PC-9 (cell line): ENCODE results near the gene DIAPH2. TPM values are rescaled to one million over a fixed set of nuclear protein-coding genes. Genes with fewer than 3 reads are reported as not detected.

ENCODE experiments used
- BruUV-seq: library from RNA; stranded (reverse); fragments of 400-500 nt; replicated peaks from 2 replicates; lab custom pipeline; 2021; lab: Mats Ljungman, UMichigan
- CTCF ChIA-PET: fragments of 300-600 bp; sonication (Branson Sonifier 250); formaldehyde crosslinking; loops from one replicate; lab custom pipeline; 2022; ENCODE audit warnings: antibody characterized with exemption; lab: Charles Lee
- POLR2A ChIA-PET: fragments of 300-600 bp; sonication (Branson Sonifier 250); formaldehyde crosslinking; loops from one replicate; lab custom pipeline; 2022; ENCODE audit warnings: antibody characterized with exemption; ENCODE audit not compliant: unreplicated experiment; lab: Charles Lee
- DNase-seq, 2 experiments: peaks; one replicate each; pipeline versions ENCODE4 v3.0.0 to v3.0.0-alpha.2; 2015 to 2022; ENCODE audit warnings: mixed read lengths in 1 of 2
- H2AFZ ChIP-seq: fragments of 200-600 bp; sonication (generic); 2 replicates; pipeline ENCODE4 v1.8.1; 2017; ENCODE audit warnings: antibody characterized with exemption
- H3F3A ChIP-seq: fragments of 200-600 bp; sonication (generic); 2 replicates; pipeline ENCODE4 v1.8.1; 2017; ENCODE audit warnings: antibody characterized with exemption, mild to moderate bottlenecking, low read depth; ENCODE audit not compliant: insufficient read depth
- H3K27ac ChIP-seq: fragments of 200-600 bp; sonication (generic); 2 replicates; pipeline ENCODE4 v1.6.1; 2016; ENCODE audit warnings: mixed run types
- H3K27me3 ChIP-seq: fragments of 200-600 bp; sonication (generic); 2 replicates; pipeline ENCODE4 v1.6.1; 2016; ENCODE audit warnings: low read depth, mixed run types; ENCODE audit not compliant: insufficient read depth
- H3K36me3 ChIP-seq: fragments of 200-600 bp; sonication (generic); 2 replicates; pipeline ENCODE4 v1.6.1; 2016; ENCODE audit warnings: low read depth, mixed run types
- H3K4me1 ChIP-seq: fragments of 200-600 bp; sonication (generic); replicated peaks from 2 replicates; pipeline ENCODE4 v1.6.1; 2016; ENCODE audit warnings: mixed run types; ENCODE audit not compliant: insufficient read depth
- H3K4me2 ChIP-seq: fragments of 200-600 bp; sonication (generic); 2 replicates; pipeline ENCODE4 v1.6.1; 2017; ENCODE audit warnings: mixed run types
- H3K4me3 ChIP-seq: fragments of 200-600 bp; sonication (generic); 2 replicates; pipeline ENCODE4 v1.6.1; 2016; ENCODE audit warnings: mixed run types
- H3K79me2 ChIP-seq: fragments of 200-600 bp; sonication (generic); 2 replicates; pipeline ENCODE4 v1.6.1; 2017; ENCODE audit warnings: low read depth, mixed run types
- H3K9me2 ChIP-seq: fragments of 200-600 bp; sonication (generic); 2 replicates; pipeline ENCODE4 v1.8.1; 2017; ENCODE audit warnings: mild to moderate bottlenecking; ENCODE audit not compliant: insufficient read depth
- H3K9me3 ChIP-seq: fragments of 200-600 bp; sonication (generic); 2 replicates; pipeline ENCODE4 v1.8.1; 2016; ENCODE audit warnings: low read depth; ENCODE audit not compliant: insufficient read depth
- H4K20me1 ChIP-seq: fragments of 200-600 bp; sonication (generic); 2 replicates; pipeline ENCODE4 v1.8.1; 2017; ENCODE audit not compliant: insufficient read depth
- EZH2 ChIP-seq: fragments of 200-600 bp; sonication (generic); IDR thresholded peaks from 2 replicates; pipeline ENCODE4 v1.8.0; 2017; ENCODE audit warnings: antibody characterized with exemption, low read depth
- intact Hi-C: fragments of 100-400 bp; cut with micrococcal nuclease; formaldehyde crosslinking; loops from one replicate; pipeline ENCODE4 v1.10.0; 2022; ENCODE audit not compliant: unreplicated experiment
- total RNA-seq: library from RNA; stranded (reverse); gene quantifications from 2 replicates; pipeline ENCODE4 v1.2.3, GENCODE V29; 2021
- TF ChIP-seq, protein P1 (sequence below): fragments of 200-600 bp; sonication (generic); conservative IDR thresholded peaks from 2 replicates; pipeline ENCODE4 v1.6.1; 2017; ENCODE audit warnings: mixed run types, antibody characterized with exemption, mild to moderate bottlenecking, moderate library complexity

Gene DIAPH2
- total RNA-seq, 1 experiment from 2014 or later = 12.0 TPM

DNA sequence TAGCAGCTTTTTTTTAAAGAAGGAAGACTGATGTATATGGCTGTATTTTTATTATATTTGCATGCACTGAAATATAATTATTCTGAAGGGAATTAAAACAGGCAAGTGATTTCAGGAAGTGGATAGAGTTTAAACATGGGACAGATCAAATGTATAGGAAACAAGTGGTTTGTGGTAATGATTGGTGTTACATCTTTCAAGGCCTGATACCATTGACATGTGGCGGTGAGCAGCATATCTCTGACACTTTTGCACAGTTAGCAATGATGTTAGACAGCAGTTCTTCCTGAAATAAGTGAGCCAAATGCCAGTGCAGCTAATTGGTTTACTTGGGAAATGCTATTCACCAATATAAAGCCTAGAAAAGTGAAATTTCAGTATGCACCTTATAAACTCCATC, 471.2 kb downstream of the DIAPH2 start:
- no peak overlapping the region for H3K4me2 ChIP-seq
- H3F3A ChIP-seq = no peaks in the 10 kb centered on the region
- H4K20me1 ChIP-seq = no peaks in the 10 kb centered on the region
- no peaks in the 10 kb centered on the region for H3K4me1 ChIP-seq
- H3K9me3 ChIP-seq = no peaks in the 10 kb centered on the region
- ChIA-PET POLR2A (no interaction called here), CTCF (no interaction called here)
- H3K27ac ChIP-seq = no peak overlapping the region
- no peaks in the 10 kb centered on the region for H3K27me3 ChIP-seq
- no peak overlapping the region for H2AFZ ChIP-seq
- no peak overlapping the region for H3K4me3 ChIP-seq
- H3K9me2 ChIP-seq = no peaks in the 10 kb centered on the region
- DNase-seq = no peak
- H3K36me3 ChIP-seq = no peaks in the 10 kb centered on the region
- H3K79me2 ChIP-seq = no peaks in the 10 kb centered on the region
- no TSS peak for BruUV-seq
- TF ChIP-seq, protein P1, sequence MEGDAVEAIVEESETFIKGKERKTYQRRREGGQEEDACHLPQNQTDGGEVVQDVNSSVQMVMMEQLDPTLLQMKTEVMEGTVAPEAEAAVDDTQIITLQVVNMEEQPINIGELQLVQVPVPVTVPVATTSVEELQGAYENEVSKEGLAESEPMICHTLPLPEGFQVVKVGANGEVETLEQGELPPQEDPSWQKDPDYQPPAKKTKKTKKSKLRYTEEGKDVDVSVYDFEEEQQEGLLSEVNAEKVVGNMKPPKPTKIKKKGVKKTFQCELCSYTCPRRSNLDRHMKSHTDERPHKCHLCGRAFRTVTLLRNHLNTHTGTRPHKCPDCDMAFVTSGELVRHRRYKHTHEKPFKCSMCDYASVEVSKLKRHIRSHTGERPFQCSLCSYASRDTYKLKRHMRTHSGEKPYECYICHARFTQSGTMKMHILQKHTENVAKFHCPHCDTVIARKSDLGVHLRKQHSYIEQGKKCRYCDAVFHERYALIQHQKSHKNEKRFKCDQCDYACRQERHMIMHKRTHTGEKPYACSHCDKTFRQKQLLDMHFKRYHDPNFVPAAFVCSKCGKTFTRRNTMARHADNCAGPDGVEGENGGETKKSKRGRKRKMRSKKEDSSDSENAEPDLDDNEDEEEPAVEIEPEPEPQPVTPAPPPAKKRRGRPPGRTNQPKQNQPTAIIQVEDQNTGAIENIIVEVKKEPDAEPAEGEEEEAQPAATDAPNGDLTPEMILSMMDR = no peak
- TF ChIP-seq EZH2 = no peak
- intact Hi-C loops = no loop called here

DNA sequence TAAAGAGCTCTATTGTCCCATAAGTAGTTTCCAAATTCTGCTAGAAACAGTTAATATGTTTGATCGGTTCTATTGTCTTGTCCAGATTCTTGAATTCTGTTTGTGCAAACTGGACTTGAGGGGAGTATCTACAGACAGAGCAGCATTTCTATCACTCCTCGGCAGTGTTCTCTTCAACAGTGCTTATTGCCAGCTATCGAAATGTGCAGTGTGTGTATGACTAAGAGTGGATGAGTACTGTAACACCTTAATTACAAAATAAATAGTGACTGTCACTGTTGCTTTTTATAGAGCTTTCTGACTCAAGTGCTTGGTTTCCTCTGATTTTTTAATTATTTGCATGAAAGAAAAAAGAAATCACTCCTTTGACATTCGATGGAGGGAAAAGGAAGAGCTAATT, 473.6 kb downstream of the DIAPH2 start:
- intact Hi-C loops = no loop called here
- CTCF ChIA-PET = no interaction called here

DNA sequence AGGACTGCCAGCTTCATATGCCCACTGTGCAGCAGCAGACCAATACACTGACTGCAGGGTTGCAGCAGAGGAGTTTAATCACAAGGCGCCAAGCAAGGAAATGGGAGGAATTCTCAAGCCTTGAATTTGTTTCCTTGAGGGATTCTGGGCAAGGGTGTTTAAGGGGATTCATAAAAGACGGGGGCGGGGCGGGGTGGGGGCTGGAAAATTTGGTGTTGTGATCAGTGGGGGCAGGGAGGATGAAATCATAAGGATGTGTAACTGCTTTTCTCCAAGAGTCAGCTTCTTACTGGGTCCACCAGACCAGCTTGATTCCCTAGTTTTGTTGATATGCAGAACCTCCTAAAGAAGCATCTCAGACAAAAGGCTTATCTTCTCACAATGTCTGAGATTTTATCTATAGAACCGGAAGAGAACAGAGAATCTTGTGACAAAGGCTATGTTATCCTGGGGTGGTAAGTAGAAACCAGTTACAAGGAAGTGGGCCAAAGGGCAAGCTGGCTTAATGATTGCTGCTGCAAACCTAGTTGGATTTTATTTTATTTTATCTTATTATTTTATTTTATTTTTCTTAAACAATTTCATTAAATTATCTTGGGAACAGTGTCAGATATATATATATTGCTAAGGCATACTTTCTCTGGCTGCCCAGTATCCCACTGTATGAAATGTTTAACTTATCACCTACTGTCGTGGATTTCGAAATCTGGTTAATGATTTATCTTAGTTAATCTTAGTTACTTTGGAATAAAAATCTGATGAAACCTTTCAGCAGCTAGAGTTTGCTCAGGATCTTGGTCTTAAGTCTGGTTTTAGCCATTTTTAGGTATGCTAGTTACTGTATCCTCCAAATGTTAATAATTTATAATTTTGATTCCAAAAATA, 475.5 kb downstream of the DIAPH2 start:
- Histone ChIP-seq H3K79me2 (no peaks in the 10 kb centered on the region), H3K4me2 (no peak overlapping the region), H3K36me3 (no peaks in the 10 kb centered on the region), H3F3A (no peaks in the 10 kb centered on the region), H3K4me3 (no peak overlapping the region), H3K27me3 (no peaks in the 10 kb centered on the region), H3K9me2 (no peaks in the 10 kb centered on the region), H3K27ac (no peak overlapping the region), H4K20me1 (no peaks in the 10 kb centered on the region), H2AFZ (no peak overlapping the region), H3K9me3 (no peaks in the 10 kb centered on the region), H3K4me1 (no peaks in the 10 kb centered on the region)
- ChIA-PET POLR2A (no interaction called here), CTCF (no interaction called here)
- TF ChIP-seq EZH2 = no peak
- TF ChIP-seq, protein P1 = no peak
- no TSS peak for BruUV-seq
- intact Hi-C loops = no loop called here
- DNase-seq = no peak

More for the DNA sequence above, 473.6 kb downstream of the DIAPH2 start:
- H3K27me3 ChIP-seq = no peaks in the 10 kb centered on the region
- POLR2A ChIA-PET = no interaction called here
- H3K79me2 ChIP-seq = no peaks in the 10 kb centered on the region
- TF ChIP-seq, protein P1 = no peak
- TF ChIP-seq EZH2 = no peak
- H3K4me1 ChIP-seq = no peaks in the 10 kb centered on the region
- no TSS peak for BruUV-seq
- H3K36me3 ChIP-seq = no peaks in the 10 kb centered on the region
- H3K4me3 ChIP-seq = no peak overlapping the region
- no peak for DNase-seq
- H2AFZ ChIP-seq = no peak overlapping the region
- no peaks in the 10 kb centered on the region for H4K20me1 ChIP-seq
- no peaks in the 10 kb centered on the region for H3F3A ChIP-seq
- H3K27ac ChIP-seq = no peak overlapping the region
- no peaks in the 10 kb centered on the region for H3K9me3 ChIP-seq
- no peaks in the 10 kb centered on the region for H3K9me2 ChIP-seq
- H3K4me2 ChIP-seq = no peak overlapping the region
